Naive B cell (primary cell): ENCODE results near the gene LMNTD2. TPM values are rescaled to one million over a fixed set of nuclear protein-coding genes. Genes with fewer than 3 reads are reported as not detected.

Experiments used
- ATAC-seq, 2 donors: fragments of 150-1000 bp; cut with Tn5 transposase; 2 replicates each; pipeline ENCODE4 v1.10.0; 2021; ENCODE audit warnings: low read depth in 2 of 2, mild to moderate bottlenecking in 2 of 2, moderate library complexity in 2 of 2
- DNase-seq: peaks from one replicate; pipeline ENCODE4 v3.0.0; 2022
- H3K27ac Mint-ChIP-seq, 6 donors: one replicate each; pipeline ENCODE4 v1.8.0; 2020 to 2022; ENCODE audit warnings: mild to moderate bottlenecking in 6 of 6, mixed read lengths in 6 of 6, moderate library complexity in 5 of 6, inconsistent platforms in 2 of 6
- H3K27me3 Mint-ChIP-seq, 3 donors: one replicate each; pipeline ENCODE4 v1.8.0; 2021 to 2022; ENCODE audit warnings: mixed read lengths in 3 of 3, mild to moderate bottlenecking in 1 of 3
- H3K36me3 Mint-ChIP-seq, 2 donors: one replicate each; pipeline ENCODE4 v1.8.0; 2020 to 2022; ENCODE audit warnings: mixed read lengths in 2 of 2, inconsistent platforms in 1 of 2, mild to moderate bottlenecking in 1 of 2
- H3K4me1 Mint-ChIP-seq, 3 donors: one replicate each; pipeline ENCODE4 v1.8.0; 2020 to 2022; ENCODE audit warnings: mixed read lengths in 3 of 3, inconsistent platforms in 1 of 3, mild to moderate bottlenecking in 1 of 3, moderate library complexity in 1 of 3
- H3K4me3 Mint-ChIP-seq, 8 donors: one replicate each; pipeline ENCODE4 v1.8.0; 2020 to 2022; ENCODE audit warnings: mild to moderate bottlenecking in 8 of 8, mixed read lengths in 8 of 8, moderate library complexity in 8 of 8, inconsistent platforms in 2 of 8
- H3K9me3 Mint-ChIP-seq, 7 donors: one replicate each; pipeline ENCODE4 v1.8.0; 2020 to 2022; ENCODE audit warnings: mixed read lengths in 7 of 7, mild to moderate bottlenecking in 5 of 7, inconsistent platforms in 2 of 7, moderate library complexity in 1 of 7
- polyA plus RNA-seq, 6 donors: library from polyadenylated mRNA; unstranded; fragments of 300-500 nt; fragmentation: Illumina TruSeq; gene quantifications; one replicate each; pipeline ENCODE4 v1.2.3, GENCODE V29; 2021; ENCODE audit warnings: low read depth in 6 of 6

Gene LMNTD2
- polyA plus RNA-seq, 6 donors from 2014 or later: 2.1 to 4.8 (median 2.9) TPM

DNA sequence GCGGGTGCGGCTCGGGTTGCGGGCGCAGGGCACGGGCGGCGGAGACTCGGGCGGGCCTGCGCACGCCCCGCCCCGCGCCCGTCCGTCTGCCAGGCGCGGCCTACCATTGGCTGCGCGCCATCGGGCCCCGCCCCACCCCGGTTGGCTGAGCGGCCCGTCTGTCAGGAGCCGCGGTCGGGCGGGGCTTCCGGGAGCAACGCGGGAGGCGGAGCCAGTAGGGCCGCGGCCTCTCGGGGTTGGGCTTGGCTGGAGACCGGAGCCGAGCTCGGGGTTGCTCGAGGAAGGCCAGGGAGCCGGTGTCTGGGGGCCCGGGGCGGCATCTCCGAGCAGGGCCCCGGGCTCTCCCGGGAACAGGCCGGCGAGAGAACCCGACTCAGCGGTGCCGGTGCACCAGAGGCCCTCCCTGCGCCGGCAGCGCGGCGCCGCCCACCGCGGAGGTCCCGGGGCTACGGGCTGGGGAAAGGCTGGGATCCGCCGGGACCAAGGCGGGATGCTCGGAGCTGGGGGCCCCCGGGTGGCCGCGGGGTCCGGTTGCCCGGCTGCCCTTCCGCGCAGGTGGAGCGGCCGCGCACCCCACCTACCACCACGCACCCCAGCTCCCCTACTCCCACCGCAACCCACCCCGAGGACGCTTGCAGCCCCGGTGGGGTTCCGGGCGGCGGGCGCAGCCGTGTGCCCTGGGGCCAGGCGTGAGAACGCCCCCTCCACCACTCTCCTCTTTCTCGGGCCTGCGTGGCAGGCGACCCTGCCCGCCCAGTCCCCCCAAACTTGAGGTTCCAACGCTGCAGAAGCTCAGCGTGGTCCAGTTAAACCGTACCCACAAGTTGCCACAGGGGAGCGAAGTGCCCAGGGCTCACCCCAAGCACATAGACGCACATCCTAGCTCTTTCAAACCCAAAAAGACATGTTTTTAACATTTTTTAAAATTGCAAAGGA, 24.8 kb downstream of the LMNTD2 start, which contains the start of gene HRAS:
Gene HRAS, minus strand, starts transcription at position 58 of the 936 bp plus-strand sequence.
- H3K36me3 Mint-ChIP-seq: no peaks in the 10 kb centered on the region
- DNase-seq (peak; percentile 97), ATAC-seq (peak; percentile 73 to 74)
- H3K27me3 Mint-ChIP-seq: no peaks in the 10 kb centered on the region
- H3K27ac Mint-ChIP-seq: peak within 1 kb of the TSS; percentile 98 to 100 (median 100)
- no peaks in the 10 kb centered on the region for H3K9me3 Mint-ChIP-seq
- peaks cover 22 to 41% (median 22%) of the 10 kb centered on the region in 3 donors for H3K4me1 Mint-ChIP-seq
- peak within 1 kb of the TSS; percentile 84 to 99 (median 96) for H3K4me3 Mint-ChIP-seq

- Mint-ChIP-seq H3K36me3 (no peaks in the 10 kb centered on the region), H3K27me3 (no peaks in the 10 kb centered on the region), H3K4me3 (peak overlapping the region in 1 of 8 donors; percentile 95), H3K9me3 (no peaks in the 10 kb centered on the region), H3K4me1 (peaks cover 22 to 41% (median 22%) of the 10 kb centered on the region in 3 donors), H3K27ac (peak overlapping the region in 1 of 6 donors; percentile 98)
- DNase-seq: no peak
- ATAC-seq: peak; percentile 10 to 15
Measured at GRCh38 chr11:535210-535518, 25.4 kb downstream of the LMNTD2 start.

- Mint-ChIP-seq H3K4me1 (peaks cover 20 to 41% (median 22%) of the 10 kb centered on the region in 3 donors), H3K9me3 (no peaks in the 10 kb centered on the region), H3K36me3 (no peaks in the 10 kb centered on the region), H3K27me3 (no peaks in the 10 kb centered on the region), H3K4me3 (peak overlapping the region; percentile 49 to 95 (median 78)), H3K27ac (peak overlapping the region in 3 of 6 donors; percentile 28 to 70 (median 30))
- no peak for ATAC-seq
- DNase-seq: no peak
Measured at GRCh38 chr11:534396-535209, 25.9 kb downstream of the LMNTD2 start.

GRCh38 chr11:533586-534395, 26.7 kb downstream of the LMNTD2 start:
- no peak for DNase-seq
- Mint-ChIP-seq H3K4me1 (peaks cover 17 to 41% (median 22%) of the 10 kb centered on the region in 3 donors), H3K27ac (no peak overlapping the region), H3K4me3 (peak overlapping the region in 7 of 8 donors; percentile 42 to 95 (median 53)), H3K27me3 (no peaks in the 10 kb centered on the region), H3K9me3 (no peaks in the 10 kb centered on the region), H3K36me3 (no peaks in the 10 kb centered on the region)
- ATAC-seq: no peak

DNA sequence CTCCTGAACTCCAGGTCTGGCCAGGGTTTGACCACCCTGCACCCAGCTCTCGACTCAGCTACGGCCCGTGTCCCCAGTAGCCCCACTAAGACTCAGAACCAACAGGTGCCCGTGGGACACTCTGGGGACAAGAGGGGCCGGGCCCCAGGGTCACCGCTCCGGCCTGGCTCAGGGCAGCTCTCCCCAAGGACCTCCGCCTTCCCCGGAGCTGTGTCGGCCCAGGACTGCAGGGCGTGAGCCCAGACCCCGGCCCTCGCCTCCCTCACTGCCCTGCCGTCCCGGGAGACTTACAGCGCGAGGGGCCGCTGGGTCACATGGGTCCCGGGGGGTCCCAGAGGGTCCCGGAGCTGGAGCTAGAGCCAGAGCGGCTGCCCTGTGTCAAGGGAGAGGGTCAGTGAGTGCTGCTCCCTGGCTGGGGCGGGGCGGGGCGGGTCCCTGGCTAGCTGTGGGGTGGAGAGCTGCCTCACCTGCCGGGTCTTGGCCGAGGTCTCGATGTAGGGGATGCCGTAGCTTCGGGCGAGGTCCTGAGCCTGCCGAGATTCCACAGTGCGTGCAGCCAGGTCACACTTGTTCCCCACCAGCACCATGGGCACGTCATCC, 27.5 kb downstream of the LMNTD2 start:
- DNase-seq (no peak), ATAC-seq (no peak)
- Mint-ChIP-seq H3K36me3 (no peaks in the 10 kb centered on the region), H3K4me3 (peak overlapping the region in 3 of 8 donors; percentile 15 to 44 (median 28)), H3K9me3 (no peaks in the 10 kb centered on the region), H3K27ac (no peak overlapping the region), H3K27me3 (no peaks in the 10 kb centered on the region), H3K4me1 (peaks cover 14 to 35% (median 14%) of the 10 kb centered on the region in 3 donors)

- DNase-seq (no peak), ATAC-seq (no peak)
- peaks cover 8 to 30% (median 10%) of the 10 kb centered on the region in 3 donors for H3K4me1 Mint-ChIP-seq
- peak overlapping the region in 1 of 8 donors; percentile 29 for H3K4me3 Mint-ChIP-seq
- no peaks in the 10 kb centered on the region for H3K36me3 Mint-ChIP-seq
- H3K27ac Mint-ChIP-seq: no peak overlapping the region
- no peaks in the 10 kb centered on the region for H3K9me3 Mint-ChIP-seq
- H3K27me3 Mint-ChIP-seq: no peaks in the 10 kb centered on the region
Measured at GRCh38 chr11:532527-532985, 28.0 kb downstream of the LMNTD2 start.

DNA sequence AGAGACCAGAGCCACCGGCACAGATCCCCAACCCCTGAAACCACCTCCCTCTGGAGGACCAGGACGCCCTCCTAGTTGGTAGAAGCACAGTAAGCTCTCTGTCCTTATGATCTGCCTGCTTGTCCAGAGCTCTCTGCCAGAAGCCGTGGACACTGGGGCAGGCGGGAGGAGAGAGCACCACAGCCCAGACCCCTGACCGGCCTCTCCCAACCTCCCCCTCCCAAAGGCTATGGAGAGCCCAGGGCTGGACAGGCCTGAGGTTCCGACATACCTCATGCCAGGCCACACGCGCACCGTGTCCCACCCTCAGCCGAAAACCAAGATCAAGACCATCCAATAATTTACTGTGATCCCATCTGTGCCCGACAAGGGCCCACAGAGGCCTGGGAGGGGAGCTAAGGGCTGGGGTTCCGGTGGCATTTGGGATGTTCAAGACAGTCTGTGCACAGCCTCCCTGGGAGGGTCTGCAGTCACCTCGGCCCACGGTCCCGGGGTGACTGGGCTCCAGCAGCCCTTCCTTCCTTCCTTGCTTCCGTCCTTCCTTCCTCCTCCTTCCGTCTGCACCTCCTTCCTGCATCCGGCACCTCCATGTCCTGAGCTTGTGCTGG, 28.5 kb downstream of the LMNTD2 start:
- Mint-ChIP-seq H3K27me3 (no peaks in the 10 kb centered on the region), H3K27ac (peak overlapping the region in 2 of 6 donors; percentile 56), H3K36me3 (no peaks in the 10 kb centered on the region), H3K9me3 (no peaks in the 10 kb centered on the region), H3K4me1 (peaks cover 4 to 25% (median 8%) of the 10 kb centered on the region in 3 donors), H3K4me3 (peak overlapping the region in 2 of 8 donors; percentile 29 to 56)
- no peak for ATAC-seq
- no peak for DNase-seq

DNA sequence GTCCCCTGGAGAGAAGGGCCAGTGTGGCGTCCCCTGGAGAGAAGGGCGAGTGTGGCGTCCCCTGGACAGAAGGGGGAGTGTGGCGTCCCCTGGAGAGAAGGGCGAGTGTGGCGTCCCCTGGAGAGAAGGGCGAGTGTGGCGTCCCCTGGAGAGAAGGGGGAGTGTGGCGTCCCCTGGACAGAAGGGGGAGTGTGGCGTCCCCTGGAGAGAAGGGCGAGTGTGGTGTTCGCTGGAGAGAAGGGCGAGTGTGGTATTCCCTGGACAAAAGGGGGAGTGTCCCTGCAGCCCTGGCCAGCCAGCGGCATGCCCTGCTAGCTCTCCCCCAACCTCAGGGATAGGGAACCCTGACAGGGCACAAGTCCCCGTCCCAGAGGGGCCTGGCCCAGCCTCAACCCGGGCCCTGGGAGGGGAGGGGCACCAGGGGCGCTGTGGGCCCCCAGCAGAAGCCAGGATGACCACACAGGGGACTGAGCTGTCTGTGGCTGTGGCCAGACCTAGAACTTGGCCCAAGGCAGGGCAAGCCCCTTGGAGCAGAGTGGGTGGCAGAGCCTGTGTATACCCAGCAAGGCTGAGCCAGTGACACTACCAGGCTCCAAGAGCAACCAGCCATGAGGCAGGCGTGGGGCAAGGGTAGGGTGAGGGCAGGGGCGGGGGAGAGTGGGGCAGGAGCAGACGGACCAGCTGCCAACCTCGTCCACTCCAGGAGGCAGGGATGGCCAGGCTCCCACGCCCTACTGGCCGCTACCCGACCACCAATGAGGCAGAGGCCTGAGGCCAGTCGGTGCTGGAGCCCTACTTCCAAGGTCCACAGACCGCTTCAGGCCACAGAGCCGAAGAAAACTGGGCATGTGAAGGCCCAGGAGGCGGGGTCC, 29.3 kb downstream of the LMNTD2 start:
- no peaks in the 10 kb centered on the region for H3K9me3 Mint-ChIP-seq
- H3K4me1 Mint-ChIP-seq: peaks cover 2 to 17% (median 5%) of the 10 kb centered on the region in 3 donors
- DNase-seq: no peak
- no peak for ATAC-seq
- peak overlapping the region in 1 of 8 donors; percentile 56 for H3K4me3 Mint-ChIP-seq
- no peak overlapping the region for H3K27ac Mint-ChIP-seq
- H3K27me3 Mint-ChIP-seq: no peaks in the 10 kb centered on the region
- H3K36me3 Mint-ChIP-seq: no peaks in the 10 kb centered on the region

- H3K27me3 Mint-ChIP-seq: no peaks in the 10 kb centered on the region
- H3K27ac Mint-ChIP-seq: no peak overlapping the region
- H3K36me3 Mint-ChIP-seq: no peaks in the 10 kb centered on the region
- H3K9me3 Mint-ChIP-seq: no peaks in the 10 kb centered on the region
- no peak for DNase-seq
- H3K4me3 Mint-ChIP-seq: no peak overlapping the region
- no peak for ATAC-seq
- H3K4me1 Mint-ChIP-seq: peaks cover 0 to 16% (median 3%) of the 10 kb centered on the region in 3 donors
Measured at GRCh38 chr11:529728-530411, 30.7 kb downstream of the LMNTD2 start.

GRCh38 chr11:528815-529727, 31.5 kb downstream of the LMNTD2 start:
- H3K4me3 Mint-ChIP-seq: no peak overlapping the region
- H3K36me3 Mint-ChIP-seq: peaks cover 0 to 2% of the 10 kb centered on the region in 2 donors

More at GRCh38 chr11:528815-529727, 31.5 kb downstream of the LMNTD2 start:
- Mint-ChIP-seq H3K27ac (peak overlapping the region in 2 of 6 donors; percentile 52 to 57), H3K9me3 (no peaks in the 10 kb centered on the region), H3K27me3 (no peaks in the 10 kb centered on the region), H3K4me1 (peaks cover under 1 to 12% (median 3%) of the 10 kb centered on the region in 3 donors)
- DNase-seq: no peak
- no peak for ATAC-seq
